Body of pancreas (tissue), 4 donors: ENCODE results near the gene PTDSS2.

Experiments used
- CTCF ChIP-seq, 7 experiments: fragments of 450-650 bp in 4 of 7; fragments of 200-600 bp in 3 of 7; sonication (generic) in 3 of 7; IDR thresholded peaks; one replicate each; pipeline ENCODE4 v1.5.1; 2016 to 2019; ENCODE audit warnings: antibody characterized with exemption in 7 of 7
- POLR2A ChIP-seq, 3 donors: fragments of 450-650 bp; IDR thresholded peaks; one replicate each; pipeline ENCODE4 v1.6.1; 2016; ENCODE audit warnings: antibody characterized with exemption in 3 of 3, mild to moderate bottlenecking in 2 of 3

DNA sequence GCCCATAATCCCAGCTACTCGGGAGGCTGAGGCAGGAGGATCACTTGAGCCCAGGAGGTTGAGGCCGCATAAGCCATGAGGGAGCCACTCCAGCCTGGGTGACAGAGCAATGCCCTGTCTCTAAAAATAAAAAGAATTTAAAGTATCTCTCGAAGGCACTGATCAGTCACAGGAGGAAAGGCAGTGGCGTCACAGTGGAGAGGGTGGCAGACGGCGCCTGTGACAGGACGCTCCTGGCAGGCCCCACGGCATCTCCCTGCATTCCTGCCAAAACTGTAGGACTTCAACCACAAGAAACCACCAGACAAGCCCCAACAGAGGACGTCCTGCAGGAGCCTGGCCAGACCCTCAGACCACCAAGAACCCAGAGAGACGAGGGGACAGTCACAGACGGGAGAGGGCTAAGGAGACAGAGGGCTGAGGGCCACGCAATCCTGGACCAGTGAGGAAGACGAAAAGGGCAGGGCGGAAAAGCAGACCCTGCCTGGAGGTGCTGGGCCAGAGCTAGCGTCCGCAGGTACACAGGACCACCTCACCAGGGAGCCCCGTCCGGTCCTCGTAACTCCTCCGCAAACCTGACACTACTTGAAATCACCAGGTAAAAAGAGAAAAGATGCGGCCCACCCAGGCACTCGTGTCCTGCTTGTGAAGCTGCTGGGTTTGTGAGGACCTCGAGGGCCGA is 51.1 kb downstream of the PTDSS2 start:
- TF ChIP-seq POLR2A (IDR thresholded peaks at IDR 0.05) (no peak), CTCF (IDR thresholded peaks at IDR 0.05) (no peak)
